HG03066 (cell line): ENCODE measurements around the gene OR13J1.
"Not testable (repeated sequence)": the region's sequence is repeated elsewhere in the genome, so short reads cannot be mapped to it uniquely, and the experiment has no call there.

Experiments
- ATAC-seq: cut with Tn5 transposase; IDR thresholded peaks from one replicate; pipeline ENCODE4 v1.9.1; 2021; ENCODE audit warnings: low read depth; ENCODE audit not compliant: unreplicated experiment

Gene OR13J1

DNA sequence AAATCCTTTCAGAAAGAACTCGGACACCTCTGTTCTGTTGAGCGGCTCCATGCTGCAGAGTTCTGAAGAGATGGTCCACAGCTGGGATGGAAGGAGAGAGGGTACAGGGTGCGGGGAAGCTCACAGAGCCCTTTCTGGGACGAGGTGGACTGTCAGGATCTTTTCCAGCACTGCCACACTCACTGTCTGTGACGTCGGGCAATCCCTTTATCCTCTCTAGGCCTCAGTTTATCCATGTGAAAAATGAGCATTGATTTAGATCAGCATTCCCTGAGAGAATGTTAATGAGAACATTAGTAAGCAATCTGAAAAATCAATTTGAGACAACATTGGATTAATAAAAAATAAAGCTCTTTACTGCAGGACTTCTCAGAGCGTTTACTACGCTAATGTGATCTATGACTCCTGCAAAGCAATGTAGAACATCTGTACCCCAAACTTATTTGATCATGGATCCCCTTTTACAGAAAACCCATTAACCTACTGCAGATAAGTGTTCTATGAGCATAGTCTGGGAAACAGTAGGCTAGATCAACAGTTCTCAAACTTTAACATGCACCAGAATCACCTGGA is at the start of gene OR13J1:
OR13J1 (minus strand) TSS at position 51 of the 573 bp plus-strand sequence; CDS start at position 51, 0 bp downstream.
- no peak for ATAC-seq

DNA sequence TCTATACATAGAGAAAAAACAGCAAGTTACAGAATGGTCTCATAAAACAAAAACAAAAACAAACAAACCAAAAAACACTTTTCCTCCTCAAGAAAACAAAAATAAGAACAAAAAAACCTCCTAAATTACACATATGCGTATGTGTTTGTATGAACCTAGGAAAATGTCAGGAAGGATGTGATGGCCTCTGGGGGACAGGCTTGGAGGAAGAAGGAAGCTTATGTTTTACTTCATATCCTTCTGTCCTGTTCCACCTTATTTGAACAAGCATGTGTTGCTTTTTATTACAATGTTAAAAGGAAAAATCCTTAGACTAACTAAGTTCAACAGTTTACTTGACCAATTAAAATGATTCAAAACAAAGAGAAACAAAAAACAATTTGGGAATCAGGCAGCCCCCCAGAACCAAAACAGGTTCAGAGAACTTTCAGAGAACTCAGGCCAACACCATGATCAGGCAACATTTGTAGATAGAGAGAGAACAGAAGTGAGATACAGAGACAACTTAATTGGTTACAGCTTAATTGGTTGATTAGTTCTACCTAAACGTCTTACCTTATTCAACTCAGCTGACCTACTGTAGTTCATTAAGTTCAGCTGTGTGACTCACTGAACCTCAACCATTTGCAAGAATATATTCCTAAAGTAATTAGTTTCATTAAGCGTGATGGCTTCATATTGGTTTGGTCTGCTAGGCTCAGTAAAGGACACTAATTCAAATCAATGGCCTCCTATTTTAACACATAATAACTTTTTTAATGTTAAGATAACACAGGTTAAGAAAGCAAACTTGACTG is 49.2 kb upstream of the OR13J1 start:
- ATAC-seq = no peak

- ATAC-seq = no peak
Measured at GRCh38 chr9:35918780-35919179, 48.6 kb upstream of the OR13J1 start.

- no peak for ATAC-seq
Measured at GRCh38 chr9:35917261-35917660, 47.1 kb upstream of the OR13J1 start.

DNA sequence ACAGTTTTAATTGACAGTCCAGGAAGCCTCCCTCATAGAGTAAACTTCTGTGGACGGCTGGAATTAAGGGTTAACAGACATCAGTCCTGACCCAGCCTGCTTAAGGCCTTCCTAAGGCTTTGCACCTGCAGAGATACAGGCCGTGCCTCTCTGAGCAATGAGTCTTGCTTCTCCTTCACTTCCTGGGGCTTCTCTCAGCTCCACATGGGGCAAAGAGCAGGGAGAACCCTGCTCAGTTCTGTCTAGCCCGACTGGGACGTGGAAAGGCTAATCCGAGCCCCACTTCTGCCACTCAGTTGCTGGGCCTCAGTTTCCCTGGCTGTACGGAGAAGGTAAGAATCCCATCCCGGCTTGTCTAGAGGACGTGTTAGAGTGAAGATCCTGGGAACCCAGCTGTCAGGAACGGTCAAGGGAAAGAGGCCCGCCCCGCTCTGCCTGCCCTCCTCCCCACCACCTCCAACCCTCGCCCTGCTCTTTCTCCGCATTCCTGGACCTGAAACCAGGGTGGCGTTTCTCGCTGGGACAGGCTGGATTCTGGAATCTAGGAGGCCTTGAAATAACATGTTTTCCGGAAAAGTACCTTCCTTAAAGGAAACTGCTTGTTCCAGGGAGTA is 45.6 kb upstream of the OR13J1 start:
- ATAC-seq = no peak

- ATAC-seq = no peak
Measured at GRCh38 chr9:35914301-35914807, 44.2 kb upstream of the OR13J1 start.

- ATAC-seq = not testable (repeated sequence)
Measured at GRCh38 chr9:35913429-35913828, 43.2 kb upstream of the OR13J1 start.

DNA sequence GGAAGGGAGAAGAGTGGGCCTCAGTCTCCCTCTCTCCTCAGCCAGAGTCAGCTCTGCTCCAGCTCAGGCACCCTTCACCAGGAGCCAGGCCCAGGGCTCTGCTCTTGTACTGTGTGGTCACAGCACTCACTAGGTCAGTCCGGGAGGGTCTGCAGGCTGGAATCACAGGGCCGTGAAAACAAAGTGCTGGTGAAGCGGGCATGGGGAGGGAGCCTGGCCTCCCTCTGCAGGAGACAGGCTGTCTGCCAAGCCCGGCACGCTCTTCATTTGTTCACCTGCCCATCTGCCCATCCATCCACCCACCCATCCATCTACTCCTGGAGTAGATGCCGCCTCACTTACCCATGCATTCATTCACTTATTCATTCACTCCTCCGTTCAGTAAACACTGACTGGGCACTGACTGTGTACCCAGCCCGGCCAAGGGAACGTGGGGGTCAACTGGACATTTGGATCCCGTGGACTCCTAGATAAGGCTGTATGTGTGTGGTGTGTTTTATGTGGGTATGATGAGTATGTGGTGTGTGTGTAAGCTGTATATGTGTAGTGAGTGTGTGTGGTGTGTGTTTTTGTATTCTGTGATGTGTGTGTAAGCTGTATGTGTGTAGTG is 42.7 kb upstream of the OR13J1 start:
- no peak for ATAC-seq

DNA sequence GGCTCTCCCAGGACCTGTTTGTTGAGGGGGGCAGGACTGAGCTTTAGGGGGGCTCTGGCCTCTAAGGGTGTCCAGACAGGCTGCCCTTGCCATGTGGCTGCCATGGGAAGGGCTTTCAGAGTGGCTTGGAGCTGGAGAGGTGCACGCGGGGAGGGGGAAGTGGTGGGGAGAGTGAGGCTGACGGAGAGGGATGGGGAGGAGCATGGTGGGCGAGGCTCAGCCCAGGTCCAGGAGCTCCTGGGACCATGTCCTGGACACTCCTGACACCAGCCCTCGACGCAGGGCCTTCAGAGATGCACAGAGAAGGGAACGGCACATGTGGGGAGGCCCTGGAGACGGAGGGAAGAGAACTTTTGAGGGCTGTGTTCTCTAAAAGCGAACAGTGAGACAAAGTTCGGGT is 41.5 kb upstream of the OR13J1 start:
- no peak for ATAC-seq

DNA sequence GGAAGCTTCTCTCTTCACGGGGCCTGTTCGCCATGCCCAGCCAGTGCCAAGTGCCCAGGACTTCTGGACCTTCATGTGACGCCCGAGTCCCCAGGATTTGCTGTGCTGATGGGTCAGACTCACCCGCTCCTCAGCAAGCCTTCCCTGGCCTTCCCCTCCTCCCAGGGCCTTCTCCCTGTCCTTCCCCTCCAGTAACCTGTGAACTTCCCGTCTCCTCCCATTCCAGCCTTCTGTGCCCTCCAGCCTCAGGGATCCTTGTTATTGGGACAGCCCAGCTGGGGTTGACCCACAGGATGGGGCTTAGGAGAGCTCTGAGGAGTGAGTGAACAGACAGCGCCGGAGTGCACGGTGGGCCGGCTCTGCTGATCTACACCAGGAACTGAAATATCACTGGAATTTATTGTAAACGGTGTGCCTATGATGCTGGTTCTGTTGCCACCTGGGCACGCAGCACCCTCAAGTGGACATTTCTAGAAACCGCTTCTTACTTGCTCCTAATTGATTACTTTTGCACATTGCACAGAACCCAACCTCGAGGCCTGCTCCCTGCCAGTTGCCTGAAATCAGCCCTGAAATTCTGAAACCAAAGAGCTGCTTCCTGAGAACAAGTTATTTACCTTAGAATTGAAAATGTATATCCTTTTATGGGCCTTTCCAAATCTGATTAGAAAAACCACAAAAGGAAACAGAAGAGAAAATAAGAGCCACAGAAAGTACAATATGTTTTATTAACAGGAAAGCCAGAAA is 40.6 kb upstream of the OR13J1 start:
- no peak for ATAC-seq

DNA sequence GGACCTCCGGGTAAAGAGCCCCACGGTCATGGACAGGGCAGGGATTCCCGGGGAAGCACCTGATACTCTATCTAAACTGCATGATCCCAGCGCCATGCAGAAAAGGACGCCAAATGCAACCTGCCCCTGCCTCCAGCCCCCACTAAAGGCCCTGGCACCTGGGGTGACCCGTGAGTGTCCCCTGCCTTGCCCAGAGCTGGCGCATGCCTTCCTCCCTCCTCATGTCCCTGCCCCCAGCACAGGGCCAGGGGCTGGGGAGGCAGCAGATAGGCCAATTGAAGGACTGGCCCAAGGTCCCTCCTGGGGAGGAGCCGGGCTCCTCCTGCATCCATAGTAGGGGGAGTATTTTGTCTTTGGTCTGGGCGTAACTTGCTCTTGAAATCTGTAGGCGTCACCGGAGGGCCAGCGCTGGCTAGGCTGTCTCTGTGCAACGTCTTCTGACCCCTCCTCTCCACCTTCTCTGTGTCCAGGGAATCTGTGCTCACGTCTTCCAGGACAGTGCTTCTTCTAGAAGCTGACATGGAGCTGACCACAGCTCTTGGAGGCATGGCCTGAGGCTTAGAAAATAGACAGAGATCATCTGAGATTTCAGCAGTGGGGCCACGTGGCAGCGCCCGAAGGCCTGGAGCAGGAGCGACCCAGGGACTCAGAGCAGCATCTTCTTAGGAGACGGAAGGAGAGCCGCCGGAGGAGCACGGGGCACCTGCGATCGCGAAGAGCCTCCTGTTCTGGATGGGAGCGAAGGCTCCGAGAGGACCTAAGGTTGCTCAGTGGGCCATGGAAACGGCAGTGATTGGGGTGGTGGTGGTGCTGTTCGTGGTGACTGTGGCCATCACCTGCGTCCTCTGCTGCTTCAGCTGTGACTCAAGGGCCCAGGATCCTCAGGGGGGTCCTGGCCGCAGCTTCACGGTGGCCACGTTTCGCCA is 39.7 kb upstream of the OR13J1 start:
- ATAC-seq = no peak

DNA sequence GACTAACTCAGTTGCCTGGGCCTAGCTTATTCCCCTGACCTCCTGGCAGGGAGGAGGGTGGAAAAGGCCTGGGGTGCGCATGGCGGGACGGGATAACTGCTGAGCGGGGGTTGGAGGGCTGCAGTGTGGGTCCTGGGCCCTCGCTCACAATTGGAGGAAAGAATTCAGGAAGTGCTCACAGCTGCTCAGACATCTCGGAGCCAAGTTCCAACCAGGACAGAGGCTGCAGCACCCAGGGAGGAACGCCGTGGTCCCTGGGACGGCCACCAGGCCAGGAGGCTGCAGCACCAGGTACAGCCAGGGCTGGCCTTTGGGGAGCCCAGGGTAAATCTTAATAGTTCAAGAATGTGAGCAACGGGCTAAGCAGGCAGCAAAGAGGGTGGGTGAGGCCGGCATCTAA is 39.1 kb upstream of the OR13J1 start, which contains the start of gene SPAAR:
SPAAR (plus strand) TSS at position 217 of the 400 bp plus-strand sequence. CDS start 974 bp downstream, outside the sequence.
- ATAC-seq = no peak

GRCh38 chr9:35908504-35909125 is 38.4 kb upstream of the OR13J1 start:
- no peak for ATAC-seq

DNA sequence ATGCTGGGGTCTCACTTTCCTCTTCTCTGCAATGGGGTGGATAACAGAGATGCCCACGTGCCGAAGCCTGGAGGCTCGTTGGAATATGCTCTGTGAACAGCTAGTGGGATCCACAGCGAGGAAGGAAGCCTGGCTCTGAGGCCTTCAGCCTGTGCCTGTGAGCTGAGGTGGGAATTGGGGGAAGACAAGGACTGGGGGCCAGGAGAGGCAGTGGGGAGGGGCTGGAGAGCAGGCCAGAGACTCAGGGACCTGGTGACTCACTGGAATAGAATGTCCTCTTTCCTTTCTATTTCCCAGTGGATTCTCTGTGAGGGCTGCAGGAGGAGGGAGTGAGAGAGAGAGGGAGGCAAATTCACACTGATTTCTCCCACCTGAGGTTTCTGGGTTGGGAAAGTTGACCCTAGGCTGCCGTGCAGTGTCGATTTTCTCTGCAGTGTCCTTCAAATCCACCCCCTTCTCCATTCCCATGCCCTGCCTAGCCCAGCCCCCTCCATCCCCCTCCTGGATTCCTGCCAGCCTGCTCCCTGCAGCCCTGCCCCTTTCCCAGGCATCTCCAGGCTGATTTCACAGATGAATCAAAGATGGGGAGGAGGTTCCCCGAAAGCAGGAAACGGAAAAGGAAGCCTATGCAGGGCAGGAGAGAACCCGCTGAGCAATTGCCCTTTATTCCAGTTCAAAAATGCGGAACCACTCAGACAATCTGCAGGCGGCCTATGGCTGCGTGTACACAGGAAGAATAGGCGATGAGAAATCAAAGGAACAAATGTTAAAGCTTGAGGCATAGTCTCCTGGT is 37.7 kb upstream of the OR13J1 start:
- ATAC-seq = no peak

DNA sequence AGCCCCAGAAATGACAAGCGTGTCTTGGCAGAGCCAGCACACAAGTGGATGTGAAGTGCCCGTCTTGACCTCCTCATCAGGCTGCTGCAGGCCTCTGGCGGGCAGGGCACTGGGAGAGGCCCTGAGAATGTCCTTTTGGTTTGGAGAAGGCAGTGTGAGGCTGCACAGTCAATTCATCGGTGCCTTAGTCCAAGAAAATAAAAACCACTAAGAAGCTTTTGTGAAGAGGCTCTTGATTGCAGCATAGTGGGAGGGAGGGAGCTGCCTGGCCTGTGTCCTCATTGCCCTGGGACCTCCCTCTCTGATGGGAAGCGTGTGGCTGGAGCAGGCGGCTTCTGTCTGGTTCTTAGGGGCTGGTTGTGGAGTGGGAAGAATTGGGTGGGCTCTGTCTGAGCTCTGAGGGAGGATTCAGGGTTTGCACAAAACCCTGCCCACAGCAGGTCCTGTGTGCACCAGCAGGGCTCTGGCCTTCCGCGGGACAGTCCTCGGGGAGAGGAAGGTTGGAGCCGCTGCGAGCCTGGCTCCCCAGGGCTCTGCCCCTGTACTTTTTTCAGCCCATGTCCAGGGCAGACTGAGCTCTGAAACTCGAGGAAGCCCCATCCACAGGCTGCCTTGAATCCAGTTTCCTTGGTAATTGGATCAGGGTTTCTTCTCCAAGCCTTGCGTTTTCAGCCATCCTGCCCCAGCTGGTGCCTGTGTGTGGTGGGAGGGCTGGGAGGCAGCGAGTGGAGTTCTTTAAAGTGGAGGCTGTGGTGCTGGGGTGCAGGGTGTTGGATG is 36.9 kb upstream of the OR13J1 start:
- no peak for ATAC-seq

- no peak for ATAC-seq
Measured at GRCh38 chr9:35905912-35906679, 35.9 kb upstream of the OR13J1 start, which contains the start of gene HRCT1. TSS of gene HRCT1 (plus strand) at chr9:35906202. CDS start at chr9:35906288, 86 bp downstream.
